K562 (cell line): ENCODE measurements around the gene CROCC2. TPM values are rescaled to one million over a fixed set of nuclear protein-coding genes. Genes with fewer than 3 reads are reported as not detected.

Source experiments
- HLTF ChIP-seq: fragments of 450-650 bp; IDR thresholded peaks from 2 replicates; pipeline ENCODE4 v1.6.1; 2016
- TAF9B ChIP-seq: fragments of 450-650 bp; IDR thresholded peaks from 2 replicates; pipeline ENCODE4 v1.6.1; 2018; ENCODE audit warnings: mild to moderate bottlenecking; ENCODE audit not compliant: partially characterized antibody
- polyA plus RNA-seq, 8 experiments: library from polyadenylated mRNA; depleted of rRNA in 4 of 8; stranded (reverse) in 5 of 8; unstranded in 3 of 8; fragments of >200 nt; fragmentation: Nextera tagmentation in 2 of 8; fragmentation: Illumina TruSeq in 1 of 8; extraction: Ambion mirVana in 2 of 8; extraction: Trizol in 1 of 8; gene quantifications; 2 replicates each; pipeline versions ENCODE4 v1.2.1 to v1.2.3, GENCODE V29; 2011 to 2014; ENCODE audit warnings: inconsistent platforms in 1 of 8, missing spikeins in 1 of 8
- total RNA-seq, 7 experiments: library from RNA; depleted of rRNA in 6 of 7; stranded (reverse); fragments of >200 nt in 6 of 7; fragmentation: Illumina TruSeq in 2 of 7; extraction: Trizol in 2 of 7; gene quantifications; 2 replicates each; pipeline versions ENCODE4 v1.2.1 to v1.2.3, GENCODE V29; 2011 to 2021; ENCODE audit warnings: low replicate concordance in 1 of 7
- TF ChIP-seq, protein P1 (sequence below): fragments of 450-650 bp; IDR thresholded peaks from 2 replicates; pipeline ENCODE4 v1.7.1; 2018; ENCODE audit warnings: mild to moderate bottlenecking, low read depth; ENCODE audit not compliant: partially characterized antibody
- TF ChIP-seq, protein P2 (sequence below): fragments of 450-650 bp; formaldehyde crosslinking; IDR thresholded peaks from 2 replicates; pipeline ENCODE4 v1.4.0; 2020; ENCODE audit warnings: mild to moderate bottlenecking, mixed read lengths
- TF ChIP-seq, protein P3 (sequence below): sonication (generic); formaldehyde crosslinking; IDR thresholded peaks from 2 replicates; pipeline ENCODE4 v1.9.0; 2022; ENCODE audit warnings: mild to moderate bottlenecking, missing genetic modification reagents

CROCC2 gene
- total and polyA plus RNA-seq, 9 of the 15 experiments (the other 6 are each of a cell fraction or from before 2014, with no cell fraction given) = not detected

DNA sequence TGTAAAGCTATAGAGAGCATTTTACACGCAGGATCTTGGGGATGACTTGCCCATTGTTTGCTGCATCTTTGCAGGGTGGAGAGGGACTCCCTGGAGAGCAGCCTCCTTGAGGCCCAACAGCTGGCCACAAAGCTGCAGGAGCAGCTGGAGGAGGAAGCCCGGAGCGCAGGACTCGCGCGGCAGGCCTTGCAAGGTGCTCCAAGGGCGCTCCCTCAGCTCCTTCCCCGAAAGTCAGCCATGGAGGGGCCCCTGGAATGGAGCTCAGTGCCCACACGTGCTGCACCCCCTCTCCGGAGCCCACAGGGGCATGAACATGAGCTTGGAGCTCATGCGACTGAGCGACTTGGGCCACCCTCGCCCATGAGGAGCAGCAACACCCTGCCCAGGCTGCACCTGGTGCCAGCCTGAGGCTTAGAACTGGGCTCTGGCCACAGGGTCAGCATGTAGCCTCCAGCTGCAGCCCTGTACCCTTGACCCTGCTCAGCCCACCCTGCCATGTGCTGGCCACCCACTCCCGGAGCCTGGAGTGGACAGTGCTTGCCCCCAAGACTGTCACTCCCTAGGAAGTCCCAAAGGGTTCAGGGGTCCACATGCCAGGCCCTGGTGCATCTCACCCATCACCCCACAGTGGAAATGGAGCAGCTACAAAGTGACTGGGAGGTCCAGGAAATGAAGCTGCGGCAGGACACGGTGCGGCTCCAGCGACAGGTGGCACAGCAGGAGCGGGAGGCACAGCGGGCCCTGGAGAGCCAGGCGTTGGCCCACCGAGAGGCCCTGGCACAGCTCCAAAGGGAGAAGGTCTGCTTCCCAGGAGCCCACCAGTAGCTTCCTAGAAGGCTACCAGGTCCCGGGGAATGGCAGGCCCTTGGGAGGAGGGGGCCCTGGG, 43.0 kb downstream of the CROCC2 start (continued):
- TF ChIP-seq, protein P1, sequence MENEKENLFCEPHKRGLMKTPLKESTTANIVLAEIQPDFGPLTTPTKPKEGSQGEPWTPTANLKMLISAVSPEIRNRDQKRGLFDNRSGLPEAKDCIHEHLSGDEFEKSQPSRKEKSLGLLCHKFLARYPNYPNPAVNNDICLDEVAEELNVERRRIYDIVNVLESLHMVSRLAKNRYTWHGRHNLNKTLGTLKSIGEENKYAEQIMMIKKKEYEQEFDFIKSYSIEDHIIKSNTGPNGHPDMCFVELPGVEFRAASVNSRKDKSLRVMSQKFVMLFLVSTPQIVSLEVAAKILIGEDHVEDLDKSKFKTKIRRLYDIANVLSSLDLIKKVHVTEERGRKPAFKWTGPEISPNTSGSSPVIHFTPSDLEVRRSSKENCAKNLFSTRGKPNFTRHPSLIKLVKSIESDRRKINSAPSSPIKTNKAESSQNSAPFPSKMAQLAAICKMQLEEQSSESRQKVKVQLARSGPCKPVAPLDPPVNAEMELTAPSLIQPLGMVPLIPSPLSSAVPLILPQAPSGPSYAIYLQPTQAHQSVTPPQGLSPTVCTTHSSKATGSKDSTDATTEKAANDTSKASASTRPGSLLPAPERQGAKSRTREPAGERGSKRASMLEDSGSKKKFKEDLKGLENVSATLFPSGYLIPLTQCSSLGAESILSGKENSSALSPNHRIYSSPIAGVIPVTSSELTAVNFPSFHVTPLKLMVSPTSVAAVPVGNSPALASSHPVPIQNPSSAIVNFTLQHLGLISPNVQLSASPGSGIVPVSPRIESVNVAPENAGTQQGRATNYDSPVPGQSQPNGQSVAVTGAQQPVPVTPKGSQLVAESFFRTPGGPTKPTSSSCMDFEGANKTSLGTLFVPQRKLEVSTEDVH = no peak
- TF ChIP-seq HLTF (no peak), TAF9B (no peak)
- TF ChIP-seq, protein P2, sequence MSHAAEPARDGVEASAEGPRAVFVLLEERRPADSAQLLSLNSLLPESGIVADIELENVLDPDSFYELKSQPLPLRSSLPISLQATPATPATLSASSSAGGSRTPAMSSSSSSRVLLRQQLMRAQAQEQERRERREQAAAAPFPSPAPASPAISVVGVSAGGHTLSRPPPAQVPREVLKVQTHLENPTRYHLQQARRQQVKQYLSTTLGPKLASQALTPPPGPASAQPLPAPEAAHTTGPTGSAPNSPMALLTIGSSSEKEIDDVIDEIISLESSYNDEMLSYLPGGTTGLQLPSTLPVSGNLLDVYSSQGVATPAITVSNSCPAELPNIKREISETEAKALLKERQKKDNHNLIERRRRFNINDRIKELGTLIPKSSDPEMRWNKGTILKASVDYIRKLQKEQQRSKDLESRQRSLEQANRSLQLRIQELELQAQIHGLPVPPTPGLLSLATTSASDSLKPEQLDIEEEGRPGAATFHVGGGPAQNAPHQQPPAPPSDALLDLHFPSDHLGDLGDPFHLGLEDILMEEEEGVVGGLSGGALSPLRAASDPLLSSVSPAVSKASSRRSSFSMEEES (CRISPR knock-in tag) = no peak
- TF ChIP-seq, protein P3, sequence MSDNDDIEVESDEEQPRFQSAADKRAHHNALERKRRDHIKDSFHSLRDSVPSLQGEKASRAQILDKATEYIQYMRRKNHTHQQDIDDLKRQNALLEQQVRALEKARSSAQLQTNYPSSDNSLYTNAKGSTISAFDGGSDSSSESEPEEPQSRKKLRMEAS = no peak
- TF ChIP-seq, all 486 proteins: peak for 0
